GM12878 (cell line): Measurements from ENCODE around the gene GFOD2. TPM values are rescaled to one million over a fixed set of nuclear protein-coding genes. Genes with fewer than 3 reads are reported as not detected.
A peak's percentile ranks its signal among the peaks of the same experiment; 100 is the strongest.

Experiments
- ATAC-seq: fragments of 200-7000 bp; cut with Tn5 transposase; 3 replicates; pipeline ENCODE4 v1.9.1; 2020; ENCODE audit warnings: mild to moderate bottlenecking, moderate library complexity
- BruUV-seq: library from RNA; stranded (reverse); fragments of 400-500 nt; replicated peaks from 2 replicates; lab custom pipeline; 2021; lab: Mats Ljungman, UMichigan
- CTCF ChIA-PET: fragments of 300-600 bp; sonication (Branson Sonifier 250); formaldehyde crosslinking; extraction: SDS; loops from one replicate; lab custom pipeline; 2021; ENCODE audit warnings: inconsistent platforms; lab: Yijun Ruan, JAX
- POLR2A ChIA-PET: fragments of 350-600 bp; formaldehyde crosslinking; extraction: SDS; loops from one replicate; lab custom pipeline; 2021; ENCODE audit warnings: inconsistent platforms; lab: Charles Lee
- RAD21 ChIA-PET: fragments of 300-600 bp; sonication (Branson Sonifier 250); formaldehyde crosslinking; loops from one replicate; lab custom pipeline; 2023; ENCODE audit warnings: antibody characterized with exemption; ENCODE audit not compliant: unreplicated experiment; lab: Charles Lee
- SMC1A ChIA-PET: fragments of 300-600 bp; sonication (Branson Sonifier 250); formaldehyde crosslinking; loops from one replicate; lab custom pipeline; 2023; ENCODE audit not compliant: unreplicated experiment, uncharacterized antibody; lab: Charles Lee
- DNase-seq: peaks from one replicate; pipeline ENCODE4 v3.0.0-alpha.2; 2011; ENCODE audit warnings: low read depth, low spot score
- FAIRE-seq: peaks from 3 replicates; lab custom pipeline; 2011; peaks lifted over from hg19 to GRCh38; lab: Jason Lieb, UNC
- H2AFZ ChIP-seq: 2 replicates; pipeline ENCODE4 v1.6.0; 2011; ENCODE audit warnings: low read depth, low read length, control low read depth; ENCODE audit not compliant: control insufficient read depth
- H3K27ac ChIP-seq: 2 replicates; pipeline ENCODE4 v1.5.1; 2011; ENCODE audit warnings: control low read depth; ENCODE audit not compliant: control insufficient read depth, insufficient read depth
- H3K27me3 ChIP-seq, 2 experiments: replicated peaks in 1 of 2; 2 replicates each; pipeline versions ENCODE4 v1.6.0 to v1.6.1; 2011; ENCODE audit warnings: low read length in 1 of 2; ENCODE audit not compliant: control insufficient read depth in 2 of 2, insufficient read depth in 2 of 2
- H3K36me3 ChIP-seq, 2 experiments: 2 replicates each; pipeline ENCODE4 v1.5.1; 2011; ENCODE audit warnings: low read length in 1 of 2; ENCODE audit not compliant: control insufficient read depth in 2 of 2, insufficient read depth in 2 of 2
- H3K4me1 ChIP-seq: 2 replicates; pipeline ENCODE4 v1.6.1; 2011; ENCODE audit warnings: mild to moderate bottlenecking, low read length, moderate library complexity, mixed read lengths; ENCODE audit not compliant: control insufficient read depth, insufficient read depth
- H3K4me2 ChIP-seq: 2 replicates; pipeline ENCODE4 v1.6.0; 2011; ENCODE audit warnings: control low read depth; ENCODE audit not compliant: control insufficient read depth, insufficient read depth
- H3K4me3 ChIP-seq: fragments of 200-600 bp; sonication (generic); 2 replicates; pipeline ENCODE4 v1.5.1; 2016
- H3K79me2 ChIP-seq: 2 replicates; pipeline ENCODE4 v1.6.0; 2011; ENCODE audit warnings: low read length; ENCODE audit not compliant: control insufficient read depth, insufficient read depth
- H3K9ac ChIP-seq: 2 replicates; pipeline ENCODE4 v1.8.0; 2011; ENCODE audit warnings: low read length, control low read depth, mixed read lengths; ENCODE audit not compliant: control insufficient read depth, insufficient read depth
- H3K9me3 ChIP-seq: replicated peaks from 3 replicates; pipeline ENCODE4 v1.5.1; 2011; ENCODE audit warnings: mild to moderate bottlenecking, low read length; ENCODE audit not compliant: control insufficient read depth, insufficient read depth
- H4K20me1 ChIP-seq: 2 replicates; pipeline ENCODE4 v1.6.0; 2011; ENCODE audit not compliant: control insufficient read depth, insufficient read depth
- BACH1 ChIP-seq: fragments of 450-650 bp; IDR thresholded peaks from 2 replicates; pipeline ENCODE4 v1.6.1; 2017; ENCODE audit warnings: mild to moderate bottlenecking, borderline replicate concordance
- BMI1 ChIP-seq: fragments of 450-650 bp; IDR thresholded peaks from 2 replicates; pipeline ENCODE4 v1.6.1; 2016; ENCODE audit warnings: mild to moderate bottlenecking, moderate library complexity, borderline replicate concordance
- CREM ChIP-seq: IDR thresholded peaks from 2 replicates; pipeline ENCODE4 v1.6.1; 2014; ENCODE audit warnings: antibody characterized with exemption, low read depth
- EGR1 ChIP-seq, 2 experiments: IDR thresholded peaks; 1 replicate in 1 of 2; 2 replicates in 1 of 2; pipeline ENCODE4 v1.6.1; 2011 to 2012; ENCODE audit warnings: low read depth in 2 of 2, low read length in 2 of 2, borderline replicate concordance in 1 of 2, mild to moderate bottlenecking in 1 of 2, moderate library complexity in 1 of 2
- ESRRA ChIP-seq: IDR thresholded peaks from 2 replicates; pipeline ENCODE4 v1.6.1; 2012; ENCODE audit warnings: mild to moderate bottlenecking, low read length, improper control_type of control experiment
- HDAC6 ChIP-seq: fragments of 200-600 bp; sonication (generic); IDR thresholded peaks from one replicate; pipeline ENCODE4 v1.8.0; 2017; ENCODE audit warnings: antibody characterized with exemption; ENCODE audit not compliant: unreplicated experiment
- IKZF1 ChIP-seq: fragments of 450-650 bp; conservative IDR thresholded peaks from 2 replicates; pipeline ENCODE4 v1.6.1; 2017; ENCODE audit warnings: antibody characterized with exemption, mild to moderate bottlenecking
- NBN ChIP-seq: fragments of 450-650 bp; IDR thresholded peaks from 2 replicates; pipeline ENCODE4 v1.6.1; 2016
- POLR2A ChIP-seq: IDR thresholded peaks from 2 replicates; pipeline ENCODE4 v1.6.1; 2011; ENCODE audit warnings: low read depth, mild to moderate bottlenecking, low read length
- POLR2AphosphoS5 ChIP-seq: IDR thresholded peaks from 2 replicates; pipeline ENCODE4 v1.6.1; 2011; ENCODE audit warnings: mild to moderate bottlenecking, low read length, inconsistent platforms
- RB1 ChIP-seq: fragments of 450-650 bp; formaldehyde crosslinking; IDR thresholded peaks from 2 replicates; pipeline ENCODE4 v1.6.1; 2017; ENCODE audit warnings: mild to moderate bottlenecking, borderline replicate concordance
- SMARCA5 ChIP-seq: fragments of 450-650 bp; IDR thresholded peaks from 2 replicates; pipeline ENCODE4 v1.6.1; 2017; ENCODE audit warnings: mild to moderate bottlenecking
- STAT3 ChIP-seq: IDR thresholded peaks from 2 replicates; pipeline ENCODE4 v1.6.1; 2011; ENCODE audit warnings: low read depth, low read length, improper control_type of control experiment
- TARDBP ChIP-seq: IDR thresholded peaks from 2 replicates; pipeline ENCODE4 v1.6.1; 2016; ENCODE audit warnings: borderline replicate concordance
- ZBED1 ChIP-seq: IDR thresholded peaks from 2 replicates; pipeline ENCODE4 v1.6.1; 2016; ENCODE audit warnings: borderline replicate concordance
- WGBS: methylation state at CpG from one replicate; pipeline ENCODE4 v1.1.6; 2016; ENCODE audit warnings: low lambda C conversion rate; ENCODE audit not compliant: insufficient replicate concordance, insufficient coverage; ENCODE audit errors: missing lambda C conversion rate; 5-methylcytosine and 5-hydroxymethylcytosine counted together
- in situ Hi-C: fragments of 300-500 bp; cut with MboI; formaldehyde crosslinking; loops from 9 replicates; pipeline ENCODE4 v1.14.3; 2018; ENCODE audit warnings: mixed read lengths
- intact Hi-C: fragments of 100-400 bp; cut with micrococcal nuclease; formaldehyde crosslinking; loops from one replicate; pipeline ENCODE4 v1.14.2; 2022; ENCODE audit not compliant: unreplicated experiment
- polyA plus RNA-seq, 11 experiments: library from polyadenylated mRNA; depleted of rRNA in 4 of 11; unstranded in 6 of 11; stranded (reverse) in 5 of 11; fragments of >200 nt; fragmentation: Nextera tagmentation in 4 of 11; fragmentation: Illumina TruSeq in 1 of 11; extraction: Ambion mirVana in 4 of 11; extraction: Trizol in 1 of 11; gene quantifications; 1 replicate in 1 of 11; 2 replicates in 10 of 11; pipeline versions ENCODE4 v1.2.1 to v1.2.3, GENCODE V29; 2011 to 2016; ENCODE audit warnings: inconsistent platforms in 2 of 11, missing spikeins in 2 of 11, low read depth in 1 of 11
- total RNA-seq, 4 experiments: library from RNA; depleted of rRNA in 3 of 4; stranded (reverse); fragments of >200 nt in 3 of 4; fragmentation: Illumina TruSeq in 1 of 4; extraction: Trizol in 1 of 4; gene quantifications; 2 replicates each; pipeline versions ENCODE4 v1.2.1 to v1.2.3, GENCODE V29; 2013 to 2021
- TF ChIP-seq, protein P1 (sequence below): IDR thresholded peaks from 2 replicates; pipeline ENCODE4 v1.6.1; 2012; ENCODE audit warnings: mild to moderate bottlenecking, low read depth, low read length
- TF ChIP-seq, protein P2 (sequence below): IDR thresholded peaks from 2 replicates; pipeline ENCODE4 v1.6.1; 2012; ENCODE audit warnings: low read length, inconsistent platforms

GFOD2 gene
- total and polyA plus RNA-seq, 10 of the 15 experiments (the other 5 are each of a cell fraction or from before 2014, with no cell fraction given): 2.0 to 15.9 (median 12.0) TPM

DNA sequence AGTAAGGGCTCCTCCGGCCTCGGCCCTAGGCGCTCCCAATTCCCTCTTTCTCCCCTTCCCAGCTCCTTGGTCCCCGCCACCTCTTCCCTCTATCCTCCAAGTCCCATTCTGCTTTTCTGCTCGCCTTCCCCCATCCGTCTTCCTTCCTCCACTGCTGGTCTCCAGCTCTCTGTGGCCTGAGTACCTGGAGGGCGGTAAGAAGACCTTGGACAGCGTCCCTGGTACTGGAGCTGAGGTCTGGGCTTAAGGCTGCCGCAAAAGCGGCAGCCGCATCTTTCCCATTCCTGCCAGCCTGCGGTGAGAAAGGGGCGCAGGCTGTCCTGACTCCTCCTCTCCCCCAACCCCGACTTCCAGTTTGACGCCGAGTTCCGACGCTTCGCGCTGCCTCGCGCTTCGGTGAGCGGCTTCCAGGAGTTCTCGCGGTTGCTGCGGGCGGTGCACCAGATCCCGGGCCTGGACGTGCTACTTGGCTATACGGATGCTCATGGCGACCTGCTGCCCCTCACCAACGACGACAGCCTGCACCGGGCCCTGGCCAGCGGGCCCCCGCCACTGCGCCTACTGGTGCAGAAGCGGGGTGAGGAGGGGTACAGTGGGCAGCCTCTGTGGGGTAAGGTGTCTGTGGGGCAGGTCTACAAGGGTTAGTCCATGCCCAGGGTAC, 57.9 kb downstream of the GFOD2 start:
- ChIA-PET RAD21 (interaction anchor here (1.5 to 3.2 kb wide), 4 partner anchors 16 to 180 kb away, joined by 3 to 17 read pairs (median 6); partner anchors contain the start of genes ATP6V0D1 and CARMIL2), POLR2A (interaction anchor here (0.5 to 2.8 kb wide), 4 partner anchors 16 to 169 kb away, joined by 3 to 16 read pairs (median 3); partner anchors contain the start of gene CARMIL2), SMC1A (no interaction called here), CTCF (interaction anchor here (0.7 to 4.3 kb wide), 4 partner anchors 17 to 172 kb away, joined by 3 to 29 read pairs (median 18); partner anchors contain the start of genes CARMIL2 and CTCF)
- Histone ChIP-seq H3K4me1 (peaks cover 10% of the 10 kb centered on the region), H3K9me3 (no peaks in the 10 kb centered on the region), H3K79me2 (peaks cover 12% of the 10 kb centered on the region), H3K36me3 (peaks cover 10 to 11% of the 10 kb centered on the region in 2 experiments; a peak in 3 of 4 replicates), H3K4me2 (peak overlapping the region; percentile 78), H4K20me1 (no peaks in the 10 kb centered on the region), H3K9ac (peak overlapping the region; percentile 49; the same call in 1 of the 2 replicates), H3K4me3 (peak overlapping the region; percentile 83), H2AFZ (peak overlapping the region; percentile 84), H3K27ac (no peak overlapping the region), H3K27me3 (no peaks in the 10 kb centered on the region)
- intact Hi-C loops (loop anchor here (5.0 kb wide), 1 partner anchor 504 kb away; the partner anchor contains the start of genes FBXL8 and TRADD), in situ Hi-C loops (no loop called here)
- no peak for ATAC-seq
- BruUV-seq: no TSS peak
- no peak for DNase-seq
- 24% methylated on average over 35 of the region's 39 CpGs for WGBS
- no peak for FAIRE-seq
- TF ChIP-seq STAT3 (no peak), ESRRA (no peak), NBN (no peak), BMI1 (no peak), POLR2AphosphoS5 (no peak), BACH1 (peak; percentile 5; the same call in 1 of the 2 replicates), CREM (no peak), SMARCA5 (0 out of 2 replicates have a peak, but pooled peaks have one; percentile 24), ZBED1 (no peak), POLR2A (no peak), IKZF1 (peak; percentile 32; the same call in 1 of the 2 replicates), EGR1 (IDR thresholded peaks at IDR 0.05; ENCODE audit: borderline replicate concordance in 1 of 2, low read depth in 2 of 2, low read length in 2 of 2) (no peak), HDAC6 (no peak), RB1 (no peak), TARDBP (no peak)
- TF ChIP-seq, protein P1, sequence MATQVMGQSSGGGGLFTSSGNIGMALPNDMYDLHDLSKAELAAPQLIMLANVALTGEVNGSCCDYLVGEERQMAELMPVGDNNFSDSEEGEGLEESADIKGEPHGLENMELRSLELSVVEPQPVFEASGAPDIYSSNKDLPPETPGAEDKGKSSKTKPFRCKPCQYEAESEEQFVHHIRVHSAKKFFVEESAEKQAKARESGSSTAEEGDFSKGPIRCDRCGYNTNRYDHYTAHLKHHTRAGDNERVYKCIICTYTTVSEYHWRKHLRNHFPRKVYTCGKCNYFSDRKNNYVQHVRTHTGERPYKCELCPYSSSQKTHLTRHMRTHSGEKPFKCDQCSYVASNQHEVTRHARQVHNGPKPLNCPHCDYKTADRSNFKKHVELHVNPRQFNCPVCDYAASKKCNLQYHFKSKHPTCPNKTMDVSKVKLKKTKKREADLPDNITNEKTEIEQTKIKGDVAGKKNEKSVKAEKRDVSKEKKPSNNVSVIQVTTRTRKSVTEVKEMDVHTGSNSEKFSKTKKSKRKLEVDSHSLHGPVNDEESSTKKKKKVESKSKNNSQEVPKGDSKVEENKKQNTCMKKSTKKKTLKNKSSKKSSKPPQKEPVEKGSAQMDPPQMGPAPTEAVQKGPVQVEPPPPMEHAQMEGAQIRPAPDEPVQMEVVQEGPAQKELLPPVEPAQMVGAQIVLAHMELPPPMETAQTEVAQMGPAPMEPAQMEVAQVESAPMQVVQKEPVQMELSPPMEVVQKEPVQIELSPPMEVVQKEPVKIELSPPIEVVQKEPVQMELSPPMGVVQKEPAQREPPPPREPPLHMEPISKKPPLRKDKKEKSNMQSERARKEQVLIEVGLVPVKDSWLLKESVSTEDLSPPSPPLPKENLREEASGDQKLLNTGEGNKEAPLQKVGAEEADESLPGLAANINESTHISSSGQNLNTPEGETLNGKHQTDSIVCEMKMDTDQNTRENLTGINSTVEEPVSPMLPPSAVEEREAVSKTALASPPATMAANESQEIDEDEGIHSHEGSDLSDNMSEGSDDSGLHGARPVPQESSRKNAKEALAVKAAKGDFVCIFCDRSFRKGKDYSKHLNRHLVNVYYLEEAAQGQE: peak; percentile 79
- TF ChIP-seq, protein P2, sequence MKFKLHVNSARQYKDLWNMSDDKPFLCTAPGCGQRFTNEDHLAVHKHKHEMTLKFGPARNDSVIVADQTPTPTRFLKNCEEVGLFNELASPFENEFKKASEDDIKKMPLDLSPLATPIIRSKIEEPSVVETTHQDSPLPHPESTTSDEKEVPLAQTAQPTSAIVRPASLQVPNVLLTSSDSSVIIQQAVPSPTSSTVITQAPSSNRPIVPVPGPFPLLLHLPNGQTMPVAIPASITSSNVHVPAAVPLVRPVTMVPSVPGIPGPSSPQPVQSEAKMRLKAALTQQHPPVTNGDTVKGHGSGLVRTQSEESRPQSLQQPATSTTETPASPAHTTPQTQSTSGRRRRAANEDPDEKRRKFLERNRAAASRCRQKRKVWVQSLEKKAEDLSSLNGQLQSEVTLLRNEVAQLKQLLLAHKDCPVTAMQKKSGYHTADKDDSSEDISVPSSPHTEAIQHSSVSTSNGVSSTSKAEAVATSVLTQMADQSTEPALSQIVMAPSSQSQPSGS: no peak
